GM04504 (cell line): ENCODE data around the gene FYN.
"Not testable (repeated sequence)": the region's sequence is repeated elsewhere in the genome, so short reads cannot be mapped to it uniquely, and the experiment has no call there.

Experiments used
- DNase-seq: peaks from one replicate; pipeline ENCODE4 v3.0.0-alpha.2; 2012; ENCODE audit warnings: low read depth

The FYN gene

DNA sequence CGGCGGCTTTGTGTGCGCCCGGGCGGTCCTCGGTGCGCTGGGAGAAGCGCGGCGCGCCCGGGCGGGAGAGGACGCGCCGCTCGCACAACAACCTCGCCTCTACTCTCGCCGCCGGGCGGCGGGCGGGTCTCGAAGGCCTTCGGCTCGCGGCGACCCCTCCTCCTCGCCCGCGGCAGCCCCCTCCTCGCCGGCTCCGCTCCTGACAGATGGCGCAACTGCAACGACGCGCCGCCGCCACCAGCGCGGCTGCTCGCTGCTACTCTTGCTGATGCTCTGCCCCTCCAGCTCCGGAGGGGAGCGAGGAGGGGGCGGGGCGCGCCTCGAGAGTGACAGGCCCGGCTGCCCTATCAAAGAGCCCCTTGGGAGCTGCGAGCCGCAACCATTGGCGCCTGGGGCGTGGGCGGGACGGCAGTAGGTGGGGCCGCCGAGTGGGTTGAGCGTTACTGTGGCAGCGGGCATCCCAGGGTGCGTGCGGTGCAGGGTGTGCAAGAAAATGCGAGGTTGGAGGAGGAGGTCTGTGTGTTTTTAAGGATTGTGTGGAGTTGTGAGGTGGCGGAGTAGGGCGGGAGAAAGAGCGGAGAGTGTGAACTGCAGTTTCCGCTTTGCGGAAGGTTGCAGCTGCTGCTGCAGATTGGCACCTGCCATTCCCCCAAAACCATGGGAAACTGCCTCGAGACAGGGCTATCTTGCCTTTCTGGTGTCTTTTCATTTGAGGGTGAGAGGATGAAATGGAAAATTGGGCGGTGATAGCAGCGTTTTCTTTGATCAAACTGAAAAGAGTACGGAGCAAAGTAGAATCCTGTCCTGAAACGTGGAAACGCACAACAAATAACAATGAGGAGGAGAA is at the start of gene FYN:
Gene FYN (minus strand): TSS at position 275 of the 847 bp plus-strand sequence. CDS start 153,401 bp downstream, outside the sequence.
- peak; percentile 93 for DNase-seq

DNA sequence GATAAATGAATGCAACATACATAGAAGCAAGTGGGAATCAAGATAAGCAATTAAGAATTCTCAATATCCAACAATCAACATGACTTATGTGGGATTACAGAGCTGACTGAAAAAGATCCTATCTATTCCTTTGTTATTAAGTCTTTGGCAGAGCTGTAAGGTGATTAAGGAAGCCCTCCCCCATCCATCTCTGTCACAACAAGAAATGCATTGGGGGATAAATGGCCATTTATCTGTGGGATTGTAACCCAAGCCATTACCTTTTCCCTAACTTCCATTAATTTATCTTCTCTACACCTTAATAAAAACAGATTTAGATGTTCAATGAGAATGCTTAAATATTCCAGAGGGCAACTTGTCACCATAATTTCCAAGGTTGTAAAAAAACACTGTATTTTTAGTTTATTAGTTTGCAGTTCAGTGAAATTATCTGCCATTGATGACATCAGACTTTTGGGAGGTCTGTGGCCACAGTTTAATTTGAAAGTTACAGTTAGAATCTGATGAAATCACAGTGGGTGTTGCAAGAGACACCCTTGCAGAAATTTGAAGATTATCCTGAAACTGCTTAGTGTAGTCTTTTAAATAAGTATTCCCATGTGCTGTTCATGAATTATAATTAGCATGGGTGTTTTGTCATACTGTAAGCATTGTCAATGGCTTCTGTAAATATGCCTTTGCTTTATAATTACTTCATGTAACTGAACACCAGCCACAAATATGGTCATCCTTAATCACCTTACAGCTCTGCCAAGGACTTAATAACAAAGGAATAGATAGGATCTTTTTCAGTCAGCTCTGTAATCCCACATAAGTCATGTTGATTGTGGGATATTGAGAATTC is 49.4 kb upstream of the FYN start:
- DNase-seq: peak; percentile 75

GRCh38 chr6:111921103-111921502 is 47.9 kb upstream of the FYN start:
- DNase-seq: no peak

DNA sequence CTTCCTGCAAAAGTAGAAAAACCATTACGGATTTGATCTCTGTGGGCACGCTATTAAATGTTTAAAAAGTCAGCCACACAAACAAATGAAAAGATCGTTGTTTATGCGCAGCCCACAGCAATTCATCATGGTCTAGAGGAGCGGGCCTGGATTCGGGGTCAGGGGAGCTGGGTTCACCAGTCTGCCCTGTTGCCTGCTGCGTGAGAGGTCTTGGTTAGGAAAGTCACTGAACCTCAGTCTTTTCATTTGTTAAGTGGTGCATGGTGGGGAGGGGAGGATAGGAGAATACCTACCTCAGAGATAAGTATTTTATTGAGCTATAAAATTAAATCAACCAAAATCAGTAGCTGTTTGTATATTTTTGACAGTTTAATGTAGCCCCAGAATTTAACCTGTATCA is 47.3 kb upstream of the FYN start:
- no peak for DNase-seq

- DNase-seq: peak; percentile 71
These were observed 45.6 kb upstream of the FYN start for GRCh38 chr6:111918825-111919224.

DNA sequence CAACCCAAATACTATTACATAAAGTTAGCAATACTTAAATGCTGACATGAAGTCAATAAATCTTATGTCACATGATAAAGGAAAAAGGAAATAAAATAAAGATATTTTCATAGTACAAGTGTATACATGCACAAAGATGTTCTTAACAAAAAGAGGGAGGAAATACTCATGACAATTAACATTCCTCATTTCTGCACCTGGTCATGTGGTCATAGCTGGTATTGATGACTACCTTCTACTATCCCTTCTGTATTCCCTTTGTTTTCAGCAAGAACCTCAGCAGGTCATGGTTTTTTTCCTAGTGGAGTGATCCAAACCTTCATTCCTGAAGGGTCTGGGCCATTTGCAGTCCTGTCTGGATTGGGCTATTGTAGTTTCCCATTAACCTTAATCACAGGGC is 43.5 kb upstream of the FYN start:
- no peak for DNase-seq

DNA sequence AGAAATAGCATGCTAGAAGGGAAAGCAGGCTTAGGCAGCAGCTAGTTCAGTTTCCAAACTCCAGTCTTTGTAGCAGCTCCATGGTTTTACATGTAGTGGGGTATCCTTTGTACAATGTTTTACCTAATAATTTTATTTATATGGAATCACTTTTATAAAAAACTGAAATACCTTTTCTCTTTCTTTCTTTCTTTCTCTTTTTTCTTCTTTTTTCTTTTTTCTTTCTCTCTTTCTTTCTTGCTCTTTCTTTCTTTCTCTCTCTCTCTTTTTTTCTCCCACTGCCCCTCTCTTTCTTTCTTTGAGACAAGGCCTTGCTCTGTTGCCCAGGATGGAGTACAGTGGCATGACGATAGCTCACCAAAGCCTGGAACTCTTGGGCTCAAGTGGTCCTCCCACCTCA is 41.4 kb upstream of the FYN start:
- DNase-seq: no peak

DNA sequence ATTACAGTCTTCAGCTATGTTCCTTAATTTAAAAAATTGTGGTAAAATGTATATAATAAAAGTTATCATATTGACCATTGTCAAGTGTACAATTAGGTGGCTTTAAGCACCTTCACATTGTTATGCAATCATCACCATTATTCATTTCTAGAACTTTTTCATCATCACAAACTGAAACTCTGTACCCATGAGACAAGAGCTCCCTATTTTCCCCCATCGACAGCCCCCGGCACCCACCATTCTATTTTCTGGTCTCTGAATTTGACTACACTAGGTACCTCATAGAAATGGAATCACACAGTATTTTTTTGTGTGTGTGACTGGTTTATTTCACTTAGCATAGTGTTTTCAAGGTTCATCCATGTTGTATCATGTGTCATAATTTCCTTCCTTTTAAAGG is 39.7 kb upstream of the FYN start:
- no peak for DNase-seq

- DNase-seq: no peak
These were observed 38.2 kb upstream of the FYN start for GRCh38 chr6:111911428-111911827.

- DNase-seq: no peak
These were observed 36.0 kb upstream of the FYN start for GRCh38 chr6:111909238-111909637.

- DNase-seq: not testable (repeated sequence)
These were observed 35.1 kb upstream of the FYN start for GRCh38 chr6:111908365-111908764.

GRCh38 chr6:111900735-111901134 is 27.5 kb upstream of the FYN start:
- no peak for DNase-seq

GRCh38 chr6:111899531-111899930 is 26.3 kb upstream of the FYN start:
- DNase-seq: no peak

DNA sequence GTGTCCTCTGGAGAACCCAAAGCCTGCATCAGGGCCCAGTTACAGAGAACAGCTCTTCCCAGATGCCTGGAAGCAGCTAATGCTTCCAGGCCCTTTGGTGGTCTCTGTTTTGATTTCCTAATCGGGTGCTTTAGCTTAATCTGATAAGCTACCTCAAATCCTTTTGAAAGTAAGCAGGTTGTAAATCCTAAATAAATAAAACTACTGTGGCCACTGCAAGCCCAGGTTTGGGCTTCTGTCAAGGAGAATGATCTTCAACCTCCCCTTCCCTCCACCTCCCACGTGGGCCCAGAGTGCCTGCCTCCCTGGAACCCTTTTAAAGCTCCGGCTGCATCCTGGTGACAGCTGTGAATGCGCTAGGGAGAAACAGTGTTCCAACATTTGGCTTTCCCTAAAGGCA is 25.2 kb upstream of the FYN start:
- DNase-seq: no peak

GRCh38 chr6:111894951-111895350 is 21.7 kb upstream of the FYN start:
- no peak for DNase-seq

- DNase-seq: no peak
These were observed 21.0 kb upstream of the FYN start for GRCh38 chr6:111894272-111894671.

DNA sequence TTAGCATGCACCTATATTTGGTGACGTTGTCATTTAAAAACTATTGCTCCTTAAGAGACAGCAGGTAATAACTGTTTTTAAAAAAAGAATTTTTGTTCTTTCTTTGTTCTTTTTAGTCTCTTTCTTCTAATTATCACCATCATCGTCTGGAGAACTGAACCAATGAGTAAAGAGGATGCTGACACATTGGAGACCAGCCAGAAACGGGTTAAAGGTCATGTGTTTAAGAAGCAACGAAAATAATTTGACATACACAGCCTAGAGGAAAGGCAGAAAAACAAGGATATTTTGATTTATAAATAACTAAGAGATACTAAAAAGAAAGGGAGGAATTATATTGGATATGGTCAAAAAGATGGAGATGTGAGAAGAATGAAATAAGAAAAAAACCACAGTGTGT is 19.2 kb upstream of the FYN start:
- no peak for DNase-seq

DNA sequence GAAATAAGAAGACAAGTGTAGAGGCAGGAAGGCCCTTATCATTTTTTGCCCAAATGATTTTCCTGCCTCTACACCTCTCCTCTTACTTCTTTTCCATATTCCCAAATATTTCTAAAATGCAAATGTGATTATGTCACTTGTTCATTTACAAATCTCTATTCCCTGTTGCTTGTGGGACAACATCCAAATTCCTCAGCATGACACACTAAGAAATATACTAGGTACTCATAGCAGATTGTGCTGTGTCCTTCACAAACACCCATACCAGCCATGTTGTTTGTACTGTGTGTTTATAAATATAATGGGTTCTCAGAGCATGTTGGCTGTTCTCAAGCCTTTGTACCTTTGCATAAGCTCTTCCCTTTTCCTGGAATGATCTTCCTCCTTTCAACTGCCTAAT is 17.7 kb upstream of the FYN start:
- no peak for DNase-seq

- DNase-seq: no peak
These were observed 15.9 kb upstream of the FYN start for GRCh38 chr6:111888928-111889695.

- not testable (repeated sequence) for DNase-seq
These were observed 13.5 kb upstream of the FYN start for GRCh38 chr6:111886793-111887192.

GRCh38 chr6:111885373-111886027 is 12.2 kb upstream of the FYN start:
- DNase-seq: no peak

GRCh38 chr6:111884068-111884467 is 10.8 kb upstream of the FYN start:
- DNase-seq: no peak
